ENCODE results near the gene CTNND2. TPM values are rescaled to one million over a fixed set of nuclear protein-coding genes. Genes with fewer than 3 reads are reported as not detected.
A peak's percentile ranks its signal among the peaks of the same experiment; 100 is the strongest.

CTNND2 gene
- total RNA-seq, 1 experiment from 2014 or later = not detected

- POLR2A ChIA-PET = no interaction called here
- H3K27ac Mint-ChIP-seq (ENCODE audit: low read depth, unreplicated experiment) = no peak overlapping the region
- H3K4me3 Mint-ChIP-seq (ENCODE audit: unreplicated experiment) = no peak overlapping the region
- CTCF ChIA-PET = no interaction called here
- H3K4me1 Mint-ChIP-seq (ENCODE audit: insufficient read depth, unreplicated experiment) = no peaks in the 10 kb centered on the region
- BruUV-seq (replicated peaks) = no TSS peak
- intact Hi-C loops (cut with micrococcal nuclease) = no loop called here
- TF ChIP-seq CTCF (IDR thresholded peaks at IDR 0.05; ENCODE audit: unreplicated experiment) = no peak
- no peaks in the 10 kb centered on the region for H3K36me3 Mint-ChIP-seq (ENCODE audit: insufficient read depth, unreplicated experiment)
- no peak for DNase-seq (ENCODE audit: unreplicated experiment)
- peaks cover 15% of the 10 kb centered on the region for H3K9me3 Mint-ChIP-seq (ENCODE audit: unreplicated experiment)
- H3K27me3 Mint-ChIP-seq (ENCODE audit: insufficient read depth, unreplicated experiment) = peaks cover 12% of the 10 kb centered on the region
Observed at GRCh38 chr5:11590475-11590874, 313.8 kb downstream of the CTNND2 start.

DNA sequence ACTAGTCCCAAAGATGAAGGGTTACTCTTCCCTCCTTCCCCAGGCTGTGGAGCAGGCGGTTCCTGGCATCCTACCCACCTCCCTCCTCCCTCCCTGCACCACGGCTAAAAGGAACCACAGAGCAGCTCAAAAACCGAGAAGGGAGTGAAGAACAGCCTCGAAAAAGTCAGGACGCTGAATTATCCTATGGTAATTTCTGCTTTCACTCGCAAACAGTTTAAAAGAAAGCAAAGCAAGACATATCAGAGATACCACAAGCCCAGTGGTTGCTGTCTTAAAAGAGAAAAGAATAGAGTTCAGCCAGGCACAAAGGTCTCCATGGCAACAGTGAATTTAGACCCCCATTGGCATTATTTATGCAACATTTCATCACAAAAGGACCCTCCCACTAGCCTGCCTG lies 315.4 kb downstream of the CTNND2 start:
- Mint-ChIP-seq H3K36me3 (ENCODE audit: insufficient read depth, unreplicated experiment) (no peaks in the 10 kb centered on the region), H3K9me3 (ENCODE audit: unreplicated experiment) (peaks cover 15% of the 10 kb centered on the region), H3K27me3 (ENCODE audit: insufficient read depth, unreplicated experiment) (peaks cover 12% of the 10 kb centered on the region), H3K4me1 (ENCODE audit: insufficient read depth, unreplicated experiment) (no peaks in the 10 kb centered on the region), H3K4me3 (ENCODE audit: unreplicated experiment) (no peak overlapping the region), H3K27ac (ENCODE audit: low read depth, unreplicated experiment) (no peak overlapping the region)
- TF ChIP-seq CTCF (IDR thresholded peaks at IDR 0.05; ENCODE audit: unreplicated experiment) = no peak
- no TSS peak for BruUV-seq (replicated peaks)
- POLR2A ChIA-PET = no interaction called here
- DNase-seq (ENCODE audit: unreplicated experiment) = no peak
- intact Hi-C loops (cut with micrococcal nuclease) = no loop called here
- CTCF ChIA-PET = no interaction called here

- no peaks in the 10 kb centered on the region for H3K36me3 Mint-ChIP-seq (ENCODE audit: insufficient read depth, unreplicated experiment)
- no peaks in the 10 kb centered on the region for H3K4me1 Mint-ChIP-seq (ENCODE audit: insufficient read depth, unreplicated experiment)
- ChIA-PET POLR2A (interaction anchor here (1.0 kb wide), 1 partner anchor 11 kb away, joined by 3 read pairs; no protein-coding TSS in a partner anchor), CTCF (no interaction called here)
- TF ChIP-seq CTCF (IDR thresholded peaks at IDR 0.05; ENCODE audit: unreplicated experiment) = no peak
- no peak overlapping the region for H3K4me3 Mint-ChIP-seq (ENCODE audit: unreplicated experiment)
- BruUV-seq (replicated peaks) = no TSS peak
- intact Hi-C loops (cut with micrococcal nuclease) = no loop called here
- H3K27me3 Mint-ChIP-seq (ENCODE audit: insufficient read depth, unreplicated experiment) = no peaks in the 10 kb centered on the region
- no peak overlapping the region for H3K27ac Mint-ChIP-seq (ENCODE audit: low read depth, unreplicated experiment)
- DNase-seq (ENCODE audit: unreplicated experiment) = peak; percentile 39
- no peaks in the 10 kb centered on the region for H3K9me3 Mint-ChIP-seq (ENCODE audit: unreplicated experiment)
Observed at GRCh38 chr5:11584017-11584416, 320.2 kb downstream of the CTNND2 start.

GRCh38 chr5:11579351-11579750 lies 324.9 kb downstream of the CTNND2 start:
- no peaks in the 10 kb centered on the region for H3K27me3 Mint-ChIP-seq (ENCODE audit: insufficient read depth, unreplicated experiment)
- TF ChIP-seq CTCF (IDR thresholded peaks at IDR 0.05; ENCODE audit: unreplicated experiment) = no peak
- ChIA-PET CTCF (no interaction called here), POLR2A (no interaction called here)
- no peak overlapping the region for H3K27ac Mint-ChIP-seq (ENCODE audit: low read depth, unreplicated experiment)
- BruUV-seq (replicated peaks) = no TSS peak
- no peak for DNase-seq (ENCODE audit: unreplicated experiment)
- H3K4me3 Mint-ChIP-seq (ENCODE audit: unreplicated experiment) = no peak overlapping the region
- no peaks in the 10 kb centered on the region for H3K9me3 Mint-ChIP-seq (ENCODE audit: unreplicated experiment)
- intact Hi-C loops (cut with micrococcal nuclease) = no loop called here
- H3K4me1 Mint-ChIP-seq (ENCODE audit: insufficient read depth, unreplicated experiment) = no peaks in the 10 kb centered on the region
- no peaks in the 10 kb centered on the region for H3K36me3 Mint-ChIP-seq (ENCODE audit: insufficient read depth, unreplicated experiment)

Data from MCF 10A (cell line).